ENCODE data around the gene XPNPEP2.

The XPNPEP2 gene

GRCh38 chrX:129754056-129755024, 15.6 kb downstream of the XPNPEP2 start:
- no peak for DNase-seq

GRCh38 chrX:129755779-129756650, 17.2 kb downstream of the XPNPEP2 start:
- no peak for DNase-seq

- no peak for DNase-seq
Observed at GRCh38 chrX:129759576-129760061, 20.8 kb downstream of the XPNPEP2 start.

- no peak for DNase-seq
Observed at GRCh38 chrX:129760155-129760554, 21.4 kb downstream of the XPNPEP2 start.

- no peak for DNase-seq
Observed at GRCh38 chrX:129760981-129761380, 22.2 kb downstream of the XPNPEP2 start.

- DNase-seq = no peak
Observed at GRCh38 chrX:129761596-129761995, 22.8 kb downstream of the XPNPEP2 start.

- no peak for DNase-seq
Observed at GRCh38 chrX:129762448-129762847, 23.7 kb downstream of the XPNPEP2 start.

- no peak for DNase-seq
Observed at GRCh38 chrX:129763666-129764065, 24.9 kb downstream of the XPNPEP2 start.

- no peak for DNase-seq
Observed at GRCh38 chrX:129768186-129768585, 29.4 kb downstream of the XPNPEP2 start.

- DNase-seq = no peak
Observed at GRCh38 chrX:129768586-129769466, 30.0 kb downstream of the XPNPEP2 start.

GRCh38 chrX:129769467-129770154, 30.8 kb downstream of the XPNPEP2 start:
- no peak for DNase-seq

GRCh38 chrX:129771266-129771995, 32.7 kb downstream of the XPNPEP2 start:
- DNase-seq = no peak

- DNase-seq = no peak
Observed at GRCh38 chrX:129772796-129773431, 34.1 kb downstream of the XPNPEP2 start.

GRCh38 chrX:129773649-129774458, 35.1 kb downstream of the XPNPEP2 start:
- DNase-seq = no peak

GRCh38 chrX:129777218-129778030, 38.6 kb downstream of the XPNPEP2 start:
- no peak for DNase-seq

GRCh38 chrX:129779086-129779672, 40.4 kb downstream of the XPNPEP2 start:
- no peak for DNase-seq

GRCh38 chrX:129779747-129780146, 41.0 kb downstream of the XPNPEP2 start, which contains the start of gene SASH3:
Gene SASH3, plus strand, starts transcription at chrX:129779949. Its CDS starts 149 bp downstream, at chrX:129780098.
- no peak for DNase-seq

- DNase-seq = no peak
Observed at GRCh38 chrX:129780441-129781105, 41.8 kb downstream of the XPNPEP2 start.
